ENCODE data around the gene MYO18B.

GRCh38 chr22:25869771-25870170 is 127.8 kb downstream of the MYO18B start:
- TF ChIP-seq POLR2AphosphoS5 (IDR thresholded peaks at IDR 0.05; ENCODE audit: low read depth) = no peak
- no peak for TF ChIP-seq CTCF (IDR thresholded peaks at IDR 0.05; ENCODE audit: insufficient read depth, low read length)
